HG03196 (cell line): ENCODE data around the gene FYN.

Source experiments
- ATAC-seq: cut with Tn5 transposase; IDR thresholded peaks from one replicate; pipeline ENCODE4 v1.9.1; 2021; ENCODE audit not compliant: unreplicated experiment

Gene FYN

DNA sequence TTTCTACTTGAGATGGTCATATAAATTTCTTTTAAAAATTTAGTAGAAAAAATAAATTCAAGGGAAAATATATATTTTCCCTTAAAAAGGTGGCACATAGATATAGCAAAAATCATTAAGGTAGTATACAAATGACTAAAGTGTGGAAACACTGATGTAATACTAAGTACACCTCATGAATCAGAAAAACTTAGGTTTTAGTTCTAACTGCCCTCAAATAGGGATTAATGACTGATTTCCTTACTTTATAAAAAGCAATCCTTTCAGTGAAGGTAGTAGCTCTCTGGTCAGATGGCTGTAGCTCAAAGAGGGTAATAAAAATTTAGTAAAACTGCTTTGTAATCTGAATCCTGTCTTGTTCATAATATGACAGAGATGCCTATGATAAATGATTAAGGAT is 63.5 kb downstream of the FYN start:
- ATAC-seq, result no peak

DNA sequence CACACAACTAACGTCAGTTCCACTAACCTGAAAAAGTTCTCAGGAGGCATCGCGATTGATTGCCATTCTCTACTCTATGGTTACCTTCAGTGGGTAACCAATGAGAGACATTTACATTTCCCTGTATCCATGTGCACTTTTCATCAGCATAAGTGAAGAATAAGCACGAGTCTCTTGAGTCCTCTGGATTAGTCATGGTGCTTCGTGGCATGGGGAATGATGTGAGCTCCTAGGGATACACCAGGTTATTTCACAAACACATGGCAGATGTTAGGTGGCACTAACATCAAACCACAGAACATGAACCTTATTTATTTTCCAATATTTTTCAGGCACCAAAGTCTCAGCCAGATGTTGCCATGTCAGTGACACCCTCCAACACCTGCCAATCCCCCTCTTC is 64.0 kb downstream of the FYN start:
- no peak for ATAC-seq

GRCh38 chr6:111808493-111808892 is 64.8 kb downstream of the FYN start:
- no peak for ATAC-seq

DNA sequence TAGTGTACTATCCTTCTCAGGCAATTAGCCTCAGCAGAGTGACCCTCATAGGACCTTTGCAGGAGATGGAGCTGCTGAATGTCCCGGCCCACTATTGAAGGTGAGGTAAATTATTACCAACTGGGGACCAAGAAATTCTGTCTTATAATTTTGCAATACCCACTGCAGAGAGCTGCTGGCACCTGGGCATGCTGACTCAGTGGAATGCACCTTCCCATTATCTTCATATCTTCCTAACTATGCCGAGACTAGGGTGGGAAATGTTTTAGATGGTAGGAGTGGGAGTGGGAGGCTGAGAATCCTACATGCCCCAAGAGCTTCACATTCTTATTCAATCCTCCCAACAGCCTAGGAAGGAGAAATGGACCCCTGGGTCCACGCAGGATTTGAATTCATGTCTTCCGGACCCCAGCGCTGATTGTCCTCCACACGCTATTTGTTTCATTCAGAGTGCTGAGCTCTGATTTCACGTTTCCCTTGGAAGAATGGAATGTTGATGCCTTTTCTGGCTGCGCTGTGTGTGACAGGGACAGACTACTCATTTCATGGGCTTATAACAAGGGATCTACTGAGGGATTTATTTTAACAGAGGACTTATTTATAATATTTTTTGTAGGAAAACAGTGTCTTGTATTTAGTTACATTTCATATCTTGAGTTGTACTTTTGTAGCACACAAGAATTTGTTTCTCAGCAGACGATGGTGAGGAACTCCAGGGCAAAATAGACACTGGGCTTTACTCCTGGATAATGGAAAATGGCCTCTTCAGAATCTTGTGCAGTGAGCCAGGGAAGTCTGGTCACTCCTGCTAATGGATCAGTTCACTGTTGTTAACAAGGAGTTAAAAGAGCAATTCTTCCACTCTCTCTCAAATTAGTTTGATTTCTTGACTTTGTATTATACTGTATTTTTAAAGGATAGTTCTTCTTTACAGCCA is 66.4 kb downstream of the FYN start:
- no peak for ATAC-seq

GRCh38 chr6:111806165-111806547 is 67.1 kb downstream of the FYN start:
- no peak for ATAC-seq

GRCh38 chr6:111805511-111806164 is 67.6 kb downstream of the FYN start:
- ATAC-seq, result peak; percentile 39

- peak; percentile 60 for ATAC-seq
Measured at GRCh38 chr6:111804627-111805235, 68.5 kb downstream of the FYN start.

GRCh38 chr6:111803804-111804203 is 69.4 kb downstream of the FYN start:
- ATAC-seq, result no peak

DNA sequence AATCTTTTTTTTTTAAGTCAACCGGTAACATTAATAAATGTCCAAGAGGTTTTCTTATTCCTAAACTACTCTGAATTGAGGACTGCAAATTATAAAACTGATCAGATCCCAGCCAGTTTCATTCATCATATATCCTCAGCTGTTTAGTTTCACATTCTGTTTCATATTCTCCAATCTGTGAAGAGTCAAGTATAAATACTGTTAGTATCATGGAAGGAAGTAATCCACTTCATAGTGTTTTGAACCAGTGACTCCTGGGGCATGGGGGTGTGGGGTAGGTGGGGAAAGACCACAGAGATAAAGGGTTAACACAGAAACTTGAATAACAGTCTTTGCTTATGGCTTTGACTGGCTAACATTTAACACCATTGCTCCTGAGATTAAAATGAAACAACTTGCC is 69.9 kb downstream of the FYN start:
- no peak for ATAC-seq

GRCh38 chr6:111802720-111803330 is 70.4 kb downstream of the FYN start:
- no peak for ATAC-seq

- no peak for ATAC-seq
Measured at GRCh38 chr6:111802015-111802414, 71.2 kb downstream of the FYN start.

GRCh38 chr6:111800821-111801220 is 72.4 kb downstream of the FYN start:
- no peak for ATAC-seq

DNA sequence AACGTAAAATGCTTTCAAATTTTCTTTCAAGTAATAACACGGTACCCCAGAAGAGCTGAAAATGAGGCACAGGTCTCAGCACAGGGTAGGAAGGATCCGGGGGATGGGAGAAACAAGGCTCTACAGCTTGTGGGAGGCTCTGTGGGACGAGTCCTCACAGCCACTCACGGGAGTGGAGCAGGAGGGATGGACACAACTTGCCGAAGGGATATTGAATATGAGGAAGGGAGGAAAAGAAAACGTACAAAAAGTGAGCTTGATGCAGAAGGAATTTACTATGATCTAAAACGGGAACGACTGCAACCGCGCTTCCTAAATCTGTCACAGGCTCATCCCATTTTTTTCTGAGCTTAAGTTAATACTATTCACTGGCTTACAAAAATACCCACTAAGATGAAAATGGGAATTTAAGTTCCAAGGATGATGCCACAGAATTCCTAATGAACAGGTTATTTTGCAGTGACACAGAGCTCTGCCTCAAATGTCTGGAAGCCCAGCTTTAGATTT is 72.9 kb downstream of the FYN start:
- no peak for ATAC-seq

DNA sequence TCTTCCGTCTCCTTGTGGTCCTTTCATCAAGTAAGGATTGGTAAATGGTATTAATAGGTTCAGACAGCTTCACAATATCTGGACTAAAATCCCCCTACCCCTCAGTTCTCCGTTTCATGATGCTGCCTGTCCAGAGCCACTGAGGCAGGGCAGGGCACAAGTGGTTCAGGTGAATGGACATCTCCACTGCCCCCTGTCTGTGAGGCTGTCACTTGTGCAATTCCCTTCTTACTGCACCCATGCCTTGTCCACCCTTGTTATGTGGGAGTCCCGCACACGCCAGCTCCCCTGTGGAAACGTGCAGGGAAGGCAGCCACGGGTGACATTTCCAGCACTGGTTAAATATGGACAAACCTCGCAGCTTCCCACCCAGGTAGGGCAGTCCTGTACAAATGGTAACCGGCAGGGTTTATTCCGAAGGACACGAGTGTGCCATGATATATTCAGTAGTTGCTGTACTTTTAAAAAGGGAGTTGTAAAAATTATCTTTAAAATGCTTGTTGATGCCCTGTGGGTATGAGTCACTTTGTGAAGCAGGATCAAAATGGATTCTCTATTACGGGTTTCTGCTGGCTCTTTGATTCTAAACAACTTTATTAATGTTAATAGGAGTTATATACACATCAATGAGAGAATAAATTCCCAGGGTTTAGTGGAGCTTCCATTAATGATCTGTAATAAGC is 73.5 kb downstream of the FYN start:
- ATAC-seq, result no peak

GRCh38 chr6:111798281-111798725 is 74.9 kb downstream of the FYN start:
- no peak for ATAC-seq

DNA sequence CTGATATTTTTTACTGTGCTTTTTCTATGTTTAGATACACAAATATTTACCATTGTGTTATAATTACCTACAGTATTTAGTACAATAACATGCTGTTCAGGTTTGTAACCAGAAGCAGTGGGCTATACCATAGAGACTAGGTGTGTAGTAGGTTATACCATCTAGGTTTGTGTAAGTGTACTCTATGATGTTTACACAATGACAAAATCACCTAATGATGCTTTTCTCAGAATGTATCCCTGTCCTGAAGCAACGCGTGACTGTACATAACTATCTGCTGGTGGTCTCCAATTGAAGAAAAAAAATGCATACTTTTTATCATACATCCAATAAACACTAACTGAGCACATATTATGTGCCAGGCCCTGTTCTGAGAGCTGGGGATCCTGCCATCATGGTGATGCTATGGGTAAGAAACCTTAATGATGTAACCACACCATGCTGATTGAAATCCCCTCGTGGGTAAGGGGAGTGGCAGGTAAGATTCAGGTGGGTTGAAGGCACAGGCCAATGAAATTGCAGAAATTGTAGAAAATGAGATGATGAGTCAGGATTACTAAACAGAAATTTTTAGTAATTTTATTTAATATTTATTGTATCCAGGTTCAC is 76.8 kb downstream of the FYN start:
- no peak for ATAC-seq

GRCh38 chr6:111795558-111795957 is 77.7 kb downstream of the FYN start:
- ATAC-seq, result no peak

DNA sequence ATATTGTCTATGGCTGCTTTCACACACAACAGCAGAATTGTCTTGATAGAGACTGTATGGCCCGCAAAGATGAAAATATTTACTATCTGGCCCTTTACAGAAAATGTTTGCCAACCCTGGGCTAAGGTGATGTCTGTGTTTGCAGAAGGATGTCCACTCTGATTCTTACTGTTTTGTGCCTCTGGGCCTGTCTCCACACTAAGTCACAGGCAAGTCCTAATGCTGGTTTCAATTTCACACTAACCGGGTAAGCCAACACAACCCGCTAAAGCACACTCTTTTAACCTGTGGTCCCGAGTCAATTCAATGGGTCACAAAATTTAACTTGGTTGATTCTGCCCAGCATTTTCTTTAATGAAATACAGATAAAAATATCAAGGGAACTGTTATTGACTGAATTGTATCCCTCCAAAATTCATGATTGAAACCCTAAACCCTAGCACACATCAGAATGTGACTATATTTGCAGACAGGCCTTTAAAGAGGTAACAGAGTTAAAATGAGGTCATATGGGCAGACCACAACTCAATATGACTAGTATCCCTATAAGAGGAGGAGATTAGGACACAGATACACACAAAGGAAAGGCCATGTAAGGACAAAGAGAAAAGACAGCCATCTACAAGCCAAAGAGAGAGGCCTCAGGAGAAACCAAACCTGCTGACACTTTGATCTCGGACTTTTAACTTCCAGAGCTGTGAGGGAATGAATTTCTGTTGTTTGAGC is 78.4 kb downstream of the FYN start:
- ATAC-seq, result no peak

DNA sequence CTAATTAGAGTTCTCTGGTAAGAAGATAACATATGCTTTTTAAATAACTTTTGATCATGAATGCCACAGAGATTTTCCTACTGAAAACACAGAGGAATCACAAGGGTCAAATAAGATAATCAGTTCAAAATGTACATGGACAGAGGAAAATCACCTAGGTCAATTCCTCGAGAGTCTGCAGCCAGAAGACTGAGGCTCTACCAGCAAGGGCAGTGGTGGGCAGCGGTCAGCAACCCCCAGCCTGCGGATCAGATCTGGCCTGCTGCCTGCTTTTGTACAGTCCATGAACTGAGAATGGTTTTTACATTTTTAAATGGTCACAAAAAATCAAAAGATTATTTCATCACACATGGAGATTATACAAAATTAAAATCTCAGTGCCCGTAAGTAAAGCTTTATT is 79.0 kb downstream of the FYN start:
- no peak for ATAC-seq

- peak; percentile 59 for ATAC-seq
Measured at GRCh38 chr6:111793711-111794111, 79.5 kb downstream of the FYN start.
